ENCODE measurements around the gene PKNOX2.

The PKNOX2 gene

DNA sequence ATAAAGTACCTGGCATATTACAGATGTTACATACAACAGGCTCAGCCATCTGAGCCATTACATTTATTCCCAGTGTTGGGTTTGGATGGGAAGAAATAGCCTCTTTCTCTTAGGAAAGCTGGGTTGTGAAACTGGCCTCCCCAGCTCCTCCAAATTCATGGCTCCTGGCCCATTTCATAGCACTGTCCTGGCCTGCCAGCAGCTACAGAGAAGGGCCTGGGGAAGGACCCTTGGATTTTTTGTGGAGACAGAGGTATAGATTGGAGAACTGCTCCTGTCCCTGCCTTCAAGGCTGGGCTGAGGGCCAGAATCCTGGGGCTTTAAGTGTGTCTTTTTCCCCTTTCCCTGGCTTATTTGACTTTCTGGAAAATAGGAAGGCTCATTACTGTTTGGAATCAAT lies 18.0 kb downstream of the PKNOX2 start:
- H3K27ac ChIP-seq (ENCODE audit: low read depth, low read length) = no peak overlapping the region
- TF ChIP-seq, protein P1, sequence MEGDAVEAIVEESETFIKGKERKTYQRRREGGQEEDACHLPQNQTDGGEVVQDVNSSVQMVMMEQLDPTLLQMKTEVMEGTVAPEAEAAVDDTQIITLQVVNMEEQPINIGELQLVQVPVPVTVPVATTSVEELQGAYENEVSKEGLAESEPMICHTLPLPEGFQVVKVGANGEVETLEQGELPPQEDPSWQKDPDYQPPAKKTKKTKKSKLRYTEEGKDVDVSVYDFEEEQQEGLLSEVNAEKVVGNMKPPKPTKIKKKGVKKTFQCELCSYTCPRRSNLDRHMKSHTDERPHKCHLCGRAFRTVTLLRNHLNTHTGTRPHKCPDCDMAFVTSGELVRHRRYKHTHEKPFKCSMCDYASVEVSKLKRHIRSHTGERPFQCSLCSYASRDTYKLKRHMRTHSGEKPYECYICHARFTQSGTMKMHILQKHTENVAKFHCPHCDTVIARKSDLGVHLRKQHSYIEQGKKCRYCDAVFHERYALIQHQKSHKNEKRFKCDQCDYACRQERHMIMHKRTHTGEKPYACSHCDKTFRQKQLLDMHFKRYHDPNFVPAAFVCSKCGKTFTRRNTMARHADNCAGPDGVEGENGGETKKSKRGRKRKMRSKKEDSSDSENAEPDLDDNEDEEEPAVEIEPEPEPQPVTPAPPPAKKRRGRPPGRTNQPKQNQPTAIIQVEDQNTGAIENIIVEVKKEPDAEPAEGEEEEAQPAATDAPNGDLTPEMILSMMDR (IDR thresholded peaks at IDR 0.05; ENCODE audit: low read depth, low read length, poor library complexity, severe bottlenecking) = no peak
- no peak for TF ChIP-seq EZH2phosphoT487 (IDR thresholded peaks at IDR 0.05; ENCODE audit: borderline replicate concordance, low read length)
- no peaks in the 10 kb centered on the region for H3K4me1 ChIP-seq (ENCODE audit: control insufficient read depth, low read length)
- no peaks in the 10 kb centered on the region for H4K20me1 ChIP-seq (ENCODE audit: control insufficient read depth, insufficient read depth, low read depth, low read length)
- no peaks in the 10 kb centered on the region for H3K36me3 ChIP-seq (ENCODE audit: control insufficient read depth, low read length)
- H3K79me2 ChIP-seq (ENCODE audit: control insufficient read depth, low read length) = no peaks in the 10 kb centered on the region
- H3F3A ChIP-seq (ENCODE audit: control insufficient read depth, insufficient read depth) = no peaks in the 10 kb centered on the region
- peaks cover 3% of the 10 kb centered on the region; the same call in 1 of the 2 replicates for H3K9me3 ChIP-seq (ENCODE audit: control insufficient read depth, insufficient read depth, low read length)
- no peak overlapping the region for H3K4me2 ChIP-seq (ENCODE audit: low read length)
- H3K27me3 ChIP-seq (ENCODE audit: control insufficient read depth, low read length) = peaks cover 4% of the 10 kb centered on the region
- no peaks in the 10 kb centered on the region for H3K9me2 ChIP-seq (replicated peaks; ENCODE audit: control insufficient read depth, low read length)
- H3K4me3 ChIP-seq (ENCODE audit: low read length) = no peak overlapping the region

DNA sequence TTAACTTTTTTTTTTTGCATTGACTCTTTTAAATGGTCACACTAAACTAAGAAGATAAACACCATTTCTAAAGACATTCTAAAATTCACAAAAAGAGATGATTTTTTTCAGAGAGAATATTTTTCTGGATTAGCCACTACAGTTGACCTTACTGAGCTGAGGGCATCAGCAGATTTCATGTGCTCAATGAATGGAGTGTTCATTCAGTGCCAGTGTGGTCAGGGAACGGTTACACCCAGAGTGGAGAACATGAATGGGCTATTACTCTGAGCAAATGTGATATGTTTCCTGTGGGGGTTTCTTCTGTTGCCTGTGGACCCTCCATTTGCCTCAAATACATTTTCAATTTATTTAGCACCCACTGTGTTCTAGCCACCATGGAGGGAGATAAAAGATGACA lies 19.1 kb downstream of the PKNOX2 start:
- H3K4me3 ChIP-seq (ENCODE audit: low read length) = no peak overlapping the region
- H3K27ac ChIP-seq (ENCODE audit: low read depth, low read length) = no peak overlapping the region
- TF ChIP-seq, protein P1 (IDR thresholded peaks at IDR 0.05; ENCODE audit: low read depth, low read length, poor library complexity, severe bottlenecking) = no peak
- no peak for TF ChIP-seq EZH2phosphoT487 (IDR thresholded peaks at IDR 0.05; ENCODE audit: borderline replicate concordance, low read length)
- no peaks in the 10 kb centered on the region for H3K4me1 ChIP-seq (ENCODE audit: control insufficient read depth, low read length)
- peaks cover 3% of the 10 kb centered on the region; the same call in 1 of the 2 replicates for H3K9me3 ChIP-seq (ENCODE audit: control insufficient read depth, insufficient read depth, low read length)
- H3K27me3 ChIP-seq (ENCODE audit: control insufficient read depth, low read length) = peaks cover 9% of the 10 kb centered on the region
- no peaks in the 10 kb centered on the region for H4K20me1 ChIP-seq (ENCODE audit: control insufficient read depth, insufficient read depth, low read depth, low read length)
- H3F3A ChIP-seq (ENCODE audit: control insufficient read depth, insufficient read depth) = no peaks in the 10 kb centered on the region
- no peaks in the 10 kb centered on the region for H3K79me2 ChIP-seq (ENCODE audit: control insufficient read depth, low read length)
- H3K4me2 ChIP-seq (ENCODE audit: low read length) = no peak overlapping the region
- H3K9me2 ChIP-seq (replicated peaks; ENCODE audit: control insufficient read depth, low read length) = no peaks in the 10 kb centered on the region
- H3K36me3 ChIP-seq (ENCODE audit: control insufficient read depth, low read length) = no peaks in the 10 kb centered on the region

DNA sequence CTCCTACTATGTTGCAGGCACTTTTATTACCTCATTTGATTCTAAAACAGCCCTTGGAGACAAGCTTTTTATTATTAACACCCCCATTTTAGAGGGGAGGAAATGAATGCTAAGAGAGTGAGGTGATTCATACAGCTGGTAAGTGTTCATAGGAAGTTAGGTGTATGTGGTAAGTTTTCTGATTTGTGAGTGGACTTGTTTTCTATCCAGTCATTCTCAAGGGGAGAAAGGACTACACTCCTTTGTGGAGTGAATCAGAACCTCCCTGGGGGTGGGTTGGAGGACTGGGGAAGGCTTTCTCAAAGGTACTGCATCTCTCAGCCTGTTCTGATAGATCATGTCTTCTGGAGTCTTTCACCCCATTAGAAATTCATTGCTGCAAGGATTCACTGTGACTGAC lies 23.5 kb downstream of the PKNOX2 start:
- Histone ChIP-seq H3K79me2 (ENCODE audit: control insufficient read depth, low read length) (no peaks in the 10 kb centered on the region), H3K36me3 (ENCODE audit: control insufficient read depth, low read length) (no peaks in the 10 kb centered on the region), H3F3A (ENCODE audit: control insufficient read depth, insufficient read depth) (no peaks in the 10 kb centered on the region), H4K20me1 (ENCODE audit: control insufficient read depth, insufficient read depth, low read depth, low read length) (no peaks in the 10 kb centered on the region), H3K9me3 (ENCODE audit: control insufficient read depth, insufficient read depth, low read length) (peaks cover 3% of the 10 kb centered on the region; the same call in 1 of the 2 replicates), H3K27me3 (ENCODE audit: control insufficient read depth, low read length) (peaks cover 9% of the 10 kb centered on the region), H3K27ac (ENCODE audit: low read depth, low read length) (no peak overlapping the region), H3K4me3 (ENCODE audit: low read length) (no peak overlapping the region), H3K4me2 (ENCODE audit: low read length) (no peak overlapping the region), H3K9me2 (replicated peaks; ENCODE audit: control insufficient read depth, low read length) (no peaks in the 10 kb centered on the region), H3K4me1 (ENCODE audit: control insufficient read depth, low read length) (no peaks in the 10 kb centered on the region)
- TF ChIP-seq, protein P1 (IDR thresholded peaks at IDR 0.05; ENCODE audit: low read depth, low read length, poor library complexity, severe bottlenecking) = no peak
- TF ChIP-seq EZH2phosphoT487 (IDR thresholded peaks at IDR 0.05; ENCODE audit: borderline replicate concordance, low read length) = no peak

Data from DOHH2 (cell line).